Measurements from ENCODE around the gene ALS2.

DNA sequence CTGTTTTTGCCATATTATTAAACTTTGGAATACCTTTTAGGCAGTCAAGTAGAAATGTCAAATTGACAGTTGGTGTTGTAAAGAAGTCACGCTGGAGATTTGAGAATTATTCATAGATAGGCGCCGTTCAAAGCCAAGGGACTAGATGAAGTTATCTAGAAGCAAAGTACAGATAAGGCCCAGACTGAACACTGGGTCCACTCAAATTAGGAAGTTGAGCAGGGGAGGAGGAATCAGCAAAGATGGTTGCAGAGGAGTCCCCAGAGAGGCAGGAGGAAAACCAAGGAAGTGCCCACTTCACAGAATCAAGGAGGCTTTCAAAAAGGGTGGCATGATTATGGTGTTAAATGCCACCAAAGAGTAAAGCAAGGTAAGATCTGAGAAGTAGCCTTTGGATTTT, 9.6 kb upstream of the ALS2 start:
- TF ChIP-seq, protein P1, sequence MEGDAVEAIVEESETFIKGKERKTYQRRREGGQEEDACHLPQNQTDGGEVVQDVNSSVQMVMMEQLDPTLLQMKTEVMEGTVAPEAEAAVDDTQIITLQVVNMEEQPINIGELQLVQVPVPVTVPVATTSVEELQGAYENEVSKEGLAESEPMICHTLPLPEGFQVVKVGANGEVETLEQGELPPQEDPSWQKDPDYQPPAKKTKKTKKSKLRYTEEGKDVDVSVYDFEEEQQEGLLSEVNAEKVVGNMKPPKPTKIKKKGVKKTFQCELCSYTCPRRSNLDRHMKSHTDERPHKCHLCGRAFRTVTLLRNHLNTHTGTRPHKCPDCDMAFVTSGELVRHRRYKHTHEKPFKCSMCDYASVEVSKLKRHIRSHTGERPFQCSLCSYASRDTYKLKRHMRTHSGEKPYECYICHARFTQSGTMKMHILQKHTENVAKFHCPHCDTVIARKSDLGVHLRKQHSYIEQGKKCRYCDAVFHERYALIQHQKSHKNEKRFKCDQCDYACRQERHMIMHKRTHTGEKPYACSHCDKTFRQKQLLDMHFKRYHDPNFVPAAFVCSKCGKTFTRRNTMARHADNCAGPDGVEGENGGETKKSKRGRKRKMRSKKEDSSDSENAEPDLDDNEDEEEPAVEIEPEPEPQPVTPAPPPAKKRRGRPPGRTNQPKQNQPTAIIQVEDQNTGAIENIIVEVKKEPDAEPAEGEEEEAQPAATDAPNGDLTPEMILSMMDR (IDR thresholded peaks at IDR 0.05 in 4 of 5, conservative IDR thresholded peaks at IDR 0.05 in 1 of 5): no peak
- no peak for TF ChIP-seq POLR2A (IDR thresholded peaks at IDR 0.05)

Measured in gastrocnemius medialis (tissue), 4 donors.